Prostate gland (tissue), 2 donors: Measurements from ENCODE around the gene AHR.

Experiments
- CTCF ChIP-seq, 4 experiments: fragments of 200-600 bp in 2 of 4; fragments of 450-650 bp in 2 of 4; sonication (generic) in 2 of 4; IDR thresholded peaks; 1 replicate in 3 of 4; 2 replicates in 1 of 4; pipeline ENCODE4 v1.5.1; 2016 to 2019; ENCODE audit warnings: antibody characterized with exemption in 4 of 4, mild to moderate bottlenecking in 2 of 4, moderate library complexity in 2 of 4
- POLR2AphosphoS5 ChIP-seq: sonication (generic); formaldehyde crosslinking; IDR thresholded peaks from one replicate; pipeline ENCODE4 v1.6.1; 2017; ENCODE audit warnings: antibody characterized with exemption

GRCh38 chr7:17333221-17333620 is 34.8 kb downstream of the AHR start:
- TF ChIP-seq CTCF (IDR thresholded peaks at IDR 0.05) (no peak), POLR2AphosphoS5 (no peak)
